ENCODE data around the gene RAD9B.
"Not testable (repeated sequence)": the region's sequence is repeated elsewhere in the genome, so short reads cannot be mapped to it uniquely, and the experiment has no call there.

GRCh38 chr12:110465765-110466164 is 36.4 kb upstream of the RAD9B start:
- not testable (repeated sequence) for TF ChIP-seq POLR2A (IDR thresholded peaks at IDR 0.05; ENCODE audit: low read length); GATA1 (IDR thresholded peaks at IDR 0.05; ENCODE audit: low read depth, low read length)
